ENCODE results near the gene EEF2. TPM values are rescaled to one million over a fixed set of nuclear protein-coding genes. Genes with fewer than 3 reads are reported as not detected.
A peak's percentile ranks its signal among the peaks of the same experiment; 100 is the strongest.
"Not testable (repeated sequence)": the region's sequence is repeated elsewhere in the genome, so short reads cannot be mapped to it uniquely, and the experiment has no call there.

The EEF2 gene
- total RNA-seq, 2 donors from 2014 or later = 3,216 to 3,705 TPM

DNA sequence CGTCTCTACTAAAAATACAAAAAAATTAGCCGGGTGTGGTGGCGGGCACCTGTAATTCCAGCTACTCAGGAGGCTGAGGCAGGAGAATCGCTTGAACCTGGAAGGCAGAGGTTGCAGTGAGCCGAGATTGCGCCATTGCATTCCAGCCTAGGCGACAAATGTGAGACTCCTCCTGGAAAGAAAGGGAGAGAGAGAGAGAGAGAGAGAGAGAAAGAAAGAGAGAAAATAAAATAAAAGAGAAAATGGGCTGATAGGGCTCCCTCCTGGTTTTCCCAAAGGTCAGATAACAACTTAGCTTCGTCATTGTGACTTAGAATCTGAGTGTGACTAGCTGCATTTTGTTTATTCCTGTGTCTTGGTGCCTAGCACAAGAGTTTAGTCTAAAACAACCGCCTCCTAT is 20.2 kb upstream of the EEF2 start:
- H3K36me3 Mint-ChIP-seq; H3K9me3 Mint-ChIP-seq; ATAC-seq; DNase-seq (ENCODE audit: low spot score in 2 of 2): not testable (repeated sequence)
- peak overlapping the region in 1 of 2 donors; percentile 75 for H3K27ac Mint-ChIP-seq

DNA sequence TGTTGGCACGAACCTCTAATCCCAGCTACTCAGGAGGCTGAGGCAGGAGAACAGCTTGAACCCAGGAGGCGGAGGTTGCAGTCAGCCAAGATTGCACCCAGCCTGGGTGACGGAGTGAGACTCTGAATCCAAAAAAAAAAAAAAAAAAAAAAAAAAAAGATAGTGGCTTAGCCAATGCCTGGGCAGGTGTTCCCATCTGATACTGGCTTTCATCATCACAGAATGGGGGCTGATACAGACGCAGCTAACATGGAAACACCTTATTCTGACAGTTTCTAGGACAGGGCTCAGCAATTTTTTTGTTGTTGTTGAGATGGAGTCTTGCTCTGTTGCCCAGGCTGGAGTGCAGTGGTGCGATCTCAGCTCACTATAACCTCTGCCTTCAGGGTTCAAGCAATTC is 15.5 kb upstream of the EEF2 start:
- H3K9me3 Mint-ChIP-seq, H3K36me3 Mint-ChIP-seq: not testable (repeated sequence)

DNA sequence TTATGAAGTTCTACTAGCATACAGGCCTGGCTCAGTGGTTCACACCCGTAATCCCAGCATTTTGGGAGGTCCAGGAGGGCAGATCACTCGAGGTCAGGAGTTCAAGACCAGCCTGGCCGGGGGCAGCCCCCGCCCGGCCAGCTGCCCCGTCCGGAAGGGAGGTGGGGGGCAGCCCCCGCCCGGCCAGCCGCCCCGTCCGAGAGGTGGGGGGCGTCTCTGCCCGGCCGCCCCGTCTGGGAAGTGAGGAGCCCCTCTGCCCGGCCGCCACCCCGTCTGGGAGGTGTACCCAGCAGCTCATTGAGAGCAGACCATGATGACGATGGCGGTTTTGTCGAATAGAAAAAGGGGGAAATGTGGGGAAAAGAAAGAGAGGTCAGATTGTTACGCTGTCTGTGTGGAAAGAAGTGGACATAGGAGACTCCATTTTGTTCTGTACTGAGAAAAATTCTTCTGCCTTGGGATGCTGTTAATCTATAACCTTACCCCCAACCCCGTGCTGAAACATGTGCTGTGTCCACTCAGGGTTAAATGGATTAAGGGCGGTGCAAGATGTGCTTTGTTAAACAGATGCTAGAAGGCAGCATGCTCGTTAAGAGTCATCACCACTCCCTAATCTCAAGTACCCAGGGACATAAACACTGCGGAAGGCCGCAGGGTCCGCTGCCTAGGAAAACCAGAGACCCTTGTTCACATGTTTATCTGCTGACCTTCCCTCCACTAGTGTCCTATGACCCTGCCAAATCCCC is 13.6 kb upstream of the EEF2 start:
- not testable (repeated sequence) for H3K9me3 Mint-ChIP-seq; H3K36me3 Mint-ChIP-seq; H3K27ac Mint-ChIP-seq; ATAC-seq; DNase-seq (ENCODE audit: low spot score in 2 of 2)

More for the DNA sequence above, 15.5 kb upstream of the EEF2 start:
- DNase-seq (ENCODE audit: low spot score in 2 of 2); ATAC-seq; H3K27ac Mint-ChIP-seq: not testable (repeated sequence)

DNA sequence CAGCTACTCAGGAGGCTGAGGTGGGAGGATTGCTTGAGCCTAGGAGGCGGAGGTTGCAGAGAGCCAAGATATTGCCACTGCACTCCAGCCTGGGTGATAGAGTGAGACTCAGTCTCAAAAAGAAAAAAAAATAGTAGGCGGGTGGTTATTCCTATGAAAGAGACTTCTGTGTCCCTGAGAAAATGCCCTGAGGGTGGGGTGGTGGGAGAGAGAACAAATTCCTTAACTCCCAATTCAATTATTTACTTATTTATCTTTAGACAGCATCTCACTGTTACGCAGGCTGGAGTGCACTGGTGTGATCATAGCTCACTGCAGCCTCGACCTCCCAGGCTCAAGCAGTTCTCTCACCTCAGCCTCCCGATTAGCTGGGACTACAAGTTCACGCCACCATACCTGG is 10.3 kb upstream of the EEF2 start:
- ATAC-seq = no peak
- DNase-seq (ENCODE audit: low spot score in 2 of 2) = no peak
- Mint-ChIP-seq H3K27ac (no peak overlapping the region), H3K9me3 (peaks cover 3 to 4% of the 10 kb centered on the region in 2 donors), H3K36me3 (peaks cover 0 to 5% of the 10 kb centered on the region in 2 donors)

DNA sequence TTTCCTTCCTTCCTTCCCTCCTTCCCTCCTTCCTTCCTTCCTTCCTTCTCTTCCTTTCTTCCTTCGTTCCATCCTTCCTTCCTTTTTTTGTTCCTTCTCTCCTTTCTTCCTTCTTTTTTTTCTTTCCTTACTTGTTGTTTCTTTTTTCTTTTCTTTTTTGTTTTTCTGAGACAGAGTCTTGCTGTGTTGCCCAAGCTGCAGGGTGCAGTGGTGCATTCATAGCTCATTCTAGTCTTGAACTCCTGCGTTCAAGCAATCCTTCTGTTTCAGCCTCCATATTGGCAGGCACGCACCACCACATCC is 5.5 kb upstream of the EEF2 start:
- H3K36me3 Mint-ChIP-seq = peaks cover 0 to 5% of the 10 kb centered on the region in 2 donors
- no peak for ATAC-seq
- H3K9me3 Mint-ChIP-seq = peaks cover 3 to 5% of the 10 kb centered on the region in 2 donors
- no peak for DNase-seq (ENCODE audit: low spot score in 2 of 2)
- H3K27ac Mint-ChIP-seq = peak overlapping the region in 1 of 2 donors; percentile 81

DNA sequence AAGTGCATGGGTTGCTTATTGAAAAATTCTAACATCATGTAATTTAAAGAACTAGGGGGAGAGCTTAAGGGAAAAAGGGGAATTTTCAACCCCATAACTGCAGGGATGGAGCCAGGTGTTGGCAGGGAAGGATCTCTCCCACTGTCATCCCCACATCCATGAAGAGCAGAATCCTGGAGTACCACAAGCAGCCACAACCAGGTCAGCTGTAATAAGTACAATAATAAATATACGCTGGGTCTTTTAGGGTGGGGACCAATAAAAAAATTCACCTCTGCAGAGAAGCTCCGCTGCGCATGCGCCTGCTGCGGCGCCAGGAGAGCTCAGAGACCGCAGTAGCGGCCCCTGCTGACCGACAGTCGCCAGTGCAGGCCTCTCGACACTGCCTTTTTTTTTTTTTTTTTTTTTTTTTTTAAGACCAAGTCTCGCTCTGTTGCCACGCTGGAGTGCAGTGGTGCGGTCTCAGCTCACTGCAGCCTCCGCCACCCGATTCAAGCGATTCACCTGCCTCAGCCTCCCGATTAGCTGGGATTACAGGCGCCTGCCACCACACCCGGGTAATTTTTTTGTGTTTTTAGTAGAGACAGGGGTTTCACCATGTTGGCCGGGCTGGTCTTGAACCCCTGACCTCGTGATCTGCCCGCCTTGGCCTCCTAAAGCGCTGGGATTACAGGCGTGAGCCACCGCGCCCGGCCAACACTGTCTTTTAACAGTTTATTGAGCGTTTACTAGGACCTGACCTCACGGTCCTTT is 2.5 kb upstream of the EEF2 start:
- DNase-seq (ENCODE audit: low spot score in 2 of 2) (peak; percentile 86 to 88), ATAC-seq (peak; percentile 28 to 34)
- Mint-ChIP-seq H3K36me3 (peaks cover 25 to 32% of the 10 kb centered on the region in 2 donors), H3K9me3 (peaks cover 3 to 5% of the 10 kb centered on the region in 2 donors), H3K27ac (peak overlapping the region; percentile 89 to 96)

DNA sequence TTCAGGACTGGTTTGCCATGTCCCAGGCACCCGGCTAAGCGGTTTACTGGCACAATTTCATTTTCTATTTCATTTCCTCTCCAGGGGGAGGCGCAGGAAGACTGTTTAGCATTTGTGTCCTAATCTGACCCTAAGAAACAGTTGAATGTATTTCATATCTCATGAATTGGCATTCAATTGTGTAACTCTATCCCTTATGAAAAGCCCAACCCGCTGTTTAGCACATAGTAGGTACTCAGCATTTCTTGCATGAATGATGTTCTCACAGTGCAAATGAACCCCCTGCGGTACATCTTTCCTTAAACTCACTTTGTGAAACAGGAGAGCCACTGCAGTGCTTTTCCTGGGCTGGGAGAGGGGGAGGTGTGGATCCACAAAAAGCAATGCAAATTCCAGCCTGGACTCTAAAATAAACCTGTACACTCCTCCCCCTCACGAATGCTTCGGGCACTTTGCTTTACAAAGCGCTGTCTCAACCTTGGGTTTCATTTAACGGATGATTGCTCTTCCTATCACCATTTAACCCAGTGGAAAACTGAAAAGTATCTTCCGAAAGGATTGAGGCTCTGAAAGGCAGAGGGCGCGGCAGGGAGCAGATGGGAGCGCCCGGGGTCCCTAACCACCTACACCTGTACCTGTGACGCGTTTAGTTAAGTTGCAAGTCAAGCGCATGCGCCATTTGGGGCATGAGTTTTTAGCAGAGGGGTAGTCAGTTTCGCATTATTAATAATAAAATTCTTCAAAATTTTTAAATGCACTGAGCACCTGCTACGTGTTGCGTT is 1.2 kb upstream of the EEF2 start:
- peaks cover 3 to 5% of the 10 kb centered on the region in 2 donors for H3K9me3 Mint-ChIP-seq
- peaks cover 38 to 42% of the 10 kb centered on the region in 2 donors for H3K36me3 Mint-ChIP-seq
- peak overlapping the region; percentile 96 to 98 for H3K27ac Mint-ChIP-seq
- DNase-seq (ENCODE audit: low spot score in 2 of 2) = peak in 1 of 2 donors; percentile 65
- ATAC-seq = peak; percentile 30 to 37

DNA sequence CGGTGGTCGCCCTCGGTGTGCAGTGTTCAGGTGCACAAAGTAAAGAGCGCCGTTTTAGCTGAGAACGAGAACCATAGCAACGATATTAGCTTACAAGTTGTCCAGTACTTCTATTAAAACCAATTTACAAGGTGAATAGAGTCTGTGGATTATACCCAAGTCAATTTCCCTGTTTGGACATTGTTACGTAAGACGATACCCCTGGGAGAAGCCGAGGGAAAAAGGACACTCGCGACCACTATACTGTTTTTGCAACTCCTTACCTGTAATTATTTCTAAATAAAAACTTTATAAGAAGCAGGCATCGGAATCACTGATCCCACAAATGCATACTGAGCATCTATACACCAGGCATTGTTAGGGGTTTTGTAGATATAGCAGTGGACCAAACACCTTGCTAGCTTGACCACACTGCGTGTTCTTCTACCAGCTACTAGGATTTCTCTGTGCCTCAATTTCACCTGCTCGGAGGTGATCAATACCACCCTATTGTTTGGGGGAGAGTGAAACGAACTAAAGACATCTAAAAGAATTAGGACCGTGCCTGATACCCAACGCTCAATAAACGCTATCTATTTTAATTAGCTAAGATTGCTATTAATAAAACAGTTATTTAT is 488 bp upstream of the EEF2 start:
- H3K9me3 Mint-ChIP-seq = peaks cover 1 to 2% of the 10 kb centered on the region in 2 donors
- ATAC-seq (no peak), DNase-seq (ENCODE audit: low spot score in 2 of 2) (no peak)
- H3K27ac Mint-ChIP-seq = peak overlapping the region; percentile 96 to 98
- H3K36me3 Mint-ChIP-seq = peaks cover 42 to 45% of the 10 kb centered on the region in 2 donors

DNA sequence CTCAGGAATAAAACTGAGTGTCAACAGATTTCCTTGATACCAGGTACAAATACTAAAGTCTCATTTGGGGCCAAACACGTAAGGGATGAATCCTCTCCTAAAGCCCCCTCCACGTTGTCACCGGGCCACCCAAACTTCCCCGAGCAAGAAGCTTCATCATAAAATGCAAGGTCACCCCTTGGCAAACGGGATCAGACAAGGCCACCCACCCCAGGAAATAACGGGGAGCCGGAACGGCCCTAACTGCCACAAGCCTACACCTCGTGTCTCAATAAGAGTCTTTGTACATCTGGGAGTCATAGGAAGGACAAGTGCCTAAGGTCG is 717 bp downstream of the EEF2 start:
- Mint-ChIP-seq H3K36me3 (peaks cover 44 to 52% of the 10 kb centered on the region in 2 donors), H3K9me3 (no peaks in the 10 kb centered on the region), H3K27ac (peak overlapping the region; percentile 96 to 98)
- DNase-seq (ENCODE audit: low spot score in 2 of 2) (no peak), ATAC-seq (no peak)

DNA sequence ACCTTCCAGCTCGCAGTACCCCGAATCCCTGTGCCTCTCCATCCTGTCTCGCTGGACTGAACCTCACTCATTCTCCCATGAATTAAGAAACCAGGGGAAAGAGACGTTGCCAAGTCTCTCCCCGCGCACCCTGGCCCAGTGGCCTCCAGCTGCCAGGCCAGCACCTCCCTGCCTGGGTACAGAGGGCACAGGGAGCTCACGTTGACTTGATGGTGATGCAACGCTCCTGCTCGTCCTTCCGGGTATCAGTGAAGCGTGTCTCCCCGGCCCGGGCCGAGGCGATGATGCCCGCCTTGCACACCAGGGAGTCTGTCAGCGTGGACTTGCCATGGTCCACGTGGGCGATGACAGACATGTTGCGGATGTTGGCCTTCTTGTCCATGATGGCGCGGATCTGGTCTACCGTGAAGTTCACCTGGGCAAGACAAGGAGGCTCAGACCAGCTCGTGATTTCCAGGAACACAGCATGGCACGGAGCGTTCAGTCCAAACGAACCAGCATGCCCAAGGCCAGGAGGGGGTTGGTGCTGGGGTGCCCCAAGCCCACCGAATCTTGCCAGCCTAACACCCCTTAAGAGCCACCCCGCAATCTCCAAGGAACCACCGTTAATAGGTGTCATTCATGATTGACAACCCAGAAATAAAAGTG is 1.2 kb downstream of the EEF2 start:
- peak overlapping the region; percentile 96 to 98 for H3K27ac Mint-ChIP-seq
- DNase-seq (ENCODE audit: low spot score in 2 of 2) = peak in 1 of 2 donors; percentile 26
- ATAC-seq = no peak
- peaks cover 48 to 55% of the 10 kb centered on the region in 2 donors for H3K36me3 Mint-ChIP-seq
- H3K9me3 Mint-ChIP-seq = no peaks in the 10 kb centered on the region

DNA sequence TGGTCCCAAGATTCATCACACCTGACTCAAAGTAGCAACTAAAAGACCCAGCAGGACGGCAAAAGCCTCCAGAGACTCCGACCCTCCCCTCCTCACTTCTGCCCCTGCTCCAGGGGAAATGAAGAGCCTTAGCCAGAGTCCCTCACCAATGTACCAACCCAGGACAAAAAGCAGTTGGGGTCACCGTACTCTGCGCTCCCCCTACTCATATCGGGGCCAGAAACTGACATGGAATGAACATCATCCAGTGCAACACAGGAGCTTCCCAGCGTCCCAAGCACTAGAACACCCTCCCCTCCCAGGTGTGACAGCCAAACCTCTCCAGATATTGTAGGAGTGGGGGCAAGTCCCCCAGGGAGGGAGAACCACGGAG is 1.7 kb downstream of the EEF2 start:
- Mint-ChIP-seq H3K9me3 (no peaks in the 10 kb centered on the region), H3K36me3 (peaks cover 48 to 55% of the 10 kb centered on the region in 2 donors)
- DNase-seq (ENCODE audit: low spot score in 2 of 2) = no peak

DNA sequence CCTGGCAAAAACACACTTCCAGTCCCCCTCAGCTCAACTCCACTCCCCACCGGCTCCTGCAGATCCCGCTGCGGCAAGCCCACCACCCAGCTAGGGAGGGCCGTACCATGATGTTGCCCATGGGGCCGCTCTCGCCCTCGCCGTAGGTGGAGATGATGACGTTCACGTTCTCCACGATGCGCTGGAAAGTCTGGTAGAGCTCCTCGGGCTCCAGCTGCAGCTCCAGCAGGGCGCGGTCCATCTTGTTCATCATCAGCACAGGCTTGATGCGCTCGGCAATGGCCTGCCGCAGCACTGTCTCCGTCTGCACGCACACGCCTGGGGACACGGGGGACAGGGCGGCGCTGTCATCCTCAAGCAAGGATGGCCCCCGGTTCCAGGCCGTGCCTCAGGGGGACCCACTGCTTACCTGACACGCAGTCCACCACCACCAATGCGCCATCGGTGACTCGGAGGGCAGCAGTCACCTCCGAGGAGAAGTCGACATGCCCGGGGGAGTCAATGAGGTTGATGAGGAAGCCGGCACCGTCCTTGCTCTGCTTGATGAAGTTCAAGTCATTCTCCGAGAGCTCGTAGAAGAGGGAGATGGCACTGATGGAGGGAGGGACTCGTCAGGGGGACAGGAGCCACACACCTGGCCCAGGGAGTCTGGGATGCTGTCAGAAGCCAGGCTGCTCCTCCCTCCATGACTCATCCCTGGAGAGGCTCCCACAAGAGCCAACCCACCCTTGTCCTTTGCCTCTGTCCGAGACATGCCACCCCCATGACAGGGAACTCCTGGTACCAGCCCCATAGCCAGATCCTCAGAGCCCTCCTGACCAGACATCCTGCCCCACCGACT is 2.3 kb downstream of the EEF2 start:
- DNase-seq (ENCODE audit: low spot score in 2 of 2) (peak in 1 of 2 donors; percentile 13), ATAC-seq (no peak)
- H3K27ac Mint-ChIP-seq = peak overlapping the region; percentile 96 to 98
- H3K9me3 Mint-ChIP-seq = no peaks in the 10 kb centered on the region
- H3K36me3 Mint-ChIP-seq = peaks cover 53 to 59% of the 10 kb centered on the region in 2 donors

More for the DNA sequence above, 1.7 kb downstream of the EEF2 start:
- H3K27ac Mint-ChIP-seq = peak overlapping the region; percentile 96 to 98
- ATAC-seq = no peak

DNA sequence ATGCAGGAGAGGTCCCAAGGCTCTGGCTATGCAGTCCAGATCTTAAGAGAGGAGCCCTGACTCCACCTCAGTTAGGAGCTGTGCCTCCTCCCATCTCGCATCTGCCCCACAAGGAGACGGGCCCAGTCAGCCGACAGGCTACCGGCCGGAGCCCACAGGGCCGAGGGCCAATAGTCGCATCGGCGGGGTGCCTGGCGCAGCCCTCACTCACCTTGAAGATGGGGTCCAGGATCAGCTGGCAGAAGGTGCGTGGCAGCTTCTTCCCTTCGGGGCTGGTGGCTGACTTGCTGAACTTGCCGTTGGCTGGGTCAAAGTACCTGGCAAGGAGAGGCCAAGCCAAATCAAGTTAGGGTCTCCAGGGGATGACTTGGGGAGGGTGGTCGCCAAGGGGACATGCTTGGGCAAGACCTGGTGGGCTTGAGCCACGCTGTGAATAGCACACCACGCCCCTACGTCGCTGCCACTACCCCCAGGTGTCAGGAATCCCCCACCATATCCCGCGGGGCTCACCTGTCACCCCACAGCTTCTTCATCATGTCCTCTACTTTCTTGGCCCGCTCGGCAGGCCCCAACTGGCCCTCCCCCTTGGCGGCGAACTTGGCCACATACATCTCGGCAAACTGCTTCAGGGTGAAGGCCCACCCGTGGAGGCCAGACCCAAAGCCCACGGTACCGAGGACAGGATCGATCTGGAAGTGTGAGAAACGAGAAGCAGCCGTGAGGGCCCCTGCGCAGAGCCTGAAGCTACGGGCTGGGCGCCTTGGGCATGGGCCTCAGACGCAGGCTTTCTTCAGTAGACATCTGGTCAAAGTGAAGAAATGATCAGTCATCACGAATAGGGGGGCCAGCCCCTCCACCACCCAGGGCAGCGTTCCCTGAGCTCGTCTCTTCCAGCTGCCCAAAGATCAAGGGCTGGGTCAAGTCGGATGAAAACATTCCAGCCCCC is 3.3 kb downstream of the EEF2 start:
- DNase-seq (ENCODE audit: low spot score in 2 of 2) = no peak
- H3K36me3 Mint-ChIP-seq = peaks cover 56 to 68% of the 10 kb centered on the region in 2 donors
- no peak for ATAC-seq
- H3K9me3 Mint-ChIP-seq = no peaks in the 10 kb centered on the region
- H3K27ac Mint-ChIP-seq = peak overlapping the region; percentile 96 to 98

DNA sequence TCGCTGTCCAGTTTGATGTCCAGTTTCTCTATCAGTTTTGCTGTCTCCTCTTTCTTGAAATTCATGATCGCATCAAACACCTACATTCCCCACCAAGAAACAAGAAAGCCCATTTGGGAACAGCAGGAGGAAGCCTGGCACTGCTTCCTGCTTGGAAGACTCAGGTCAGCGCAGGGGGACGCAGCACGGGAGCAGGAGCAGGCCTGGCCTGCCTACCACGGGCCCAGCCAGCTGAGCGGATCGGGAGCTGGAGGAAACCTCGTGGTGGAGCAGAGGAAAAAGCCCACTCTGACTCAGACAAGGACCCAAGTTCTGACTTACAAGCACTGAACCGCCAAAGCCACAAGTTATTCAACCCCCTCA is 3.9 kb downstream of the EEF2 start:
- peaks cover 60 to 68% of the 10 kb centered on the region in 2 donors for H3K36me3 Mint-ChIP-seq
- H3K27ac Mint-ChIP-seq = peak overlapping the region; percentile 90 to 96
- ATAC-seq (no peak), DNase-seq (ENCODE audit: low spot score in 2 of 2) (no peak)
- H3K9me3 Mint-ChIP-seq = no peaks in the 10 kb centered on the region
